GM15510 (cell line): ENCODE measurements around the gene TSC22D2.

ENCODE experiments used
- POLR2A ChIP-seq: IDR thresholded peaks from 3 replicates; pipeline ENCODE4 v1.6.1; 2011; ENCODE audit warnings: borderline replicate concordance; ENCODE audit not compliant: insufficient read length; ENCODE audit errors: extremely low read depth

Gene TSC22D2

GRCh38 chr3:150509780-150510179 is 101.7 kb downstream of the TSC22D2 start:
- no peak for TF ChIP-seq POLR2A

GRCh38 chr3:150511122-150511821 is 103.2 kb downstream of the TSC22D2 start:
- TF ChIP-seq POLR2A = no peak

GRCh38 chr3:150515210-150515609 is 107.1 kb downstream of the TSC22D2 start:
- no peak for TF ChIP-seq POLR2A
